Ovary (tissue), 9 donors: ENCODE data around the gene CD38. TPM values are rescaled to one million over a fixed set of nuclear protein-coding genes. Genes with fewer than 3 reads are reported as not detected.

ENCODE experiments used
- DNase-seq, 5 donors: peaks; one replicate each; pipeline ENCODE4 v3.0.0-alpha.2; 2019 to 2020
- H3K27ac ChIP-seq, 2 donors: fragments of 200-600 bp; one replicate each; pipeline versions ENCODE4 v1.5.1 to v1.8.0; 2019 to 2022
- H3K27me3 ChIP-seq: fragments of 200-600 bp; one replicate; pipeline ENCODE4 v1.8.0; 2022
- H3K36me3 ChIP-seq: fragments of 200-600 bp; sonication (generic); one replicate; pipeline ENCODE4 v1.5.1; 2019
- H3K4me1 ChIP-seq: one replicate; pipeline ENCODE4 v1.8.1; 2013; ENCODE audit warnings: mild to moderate bottlenecking, moderate library complexity; ENCODE audit not compliant: insufficient read depth
- H3K4me3 ChIP-seq: fragments of 200-600 bp; sonication (generic); one replicate; pipeline ENCODE4 v1.5.1; 2017
- H3K9me3 ChIP-seq, 2 donors: fragments of 200-600 bp in 1 of 2; sonication (generic) in 1 of 2; one replicate each; pipeline versions ENCODE4 v1.5.1 to v1.8.1; 2013 to 2019; ENCODE audit warnings: mild to moderate bottlenecking in 1 of 2, moderate library complexity in 1 of 2
- CTCF ChIP-seq, 3 donors: fragments of 450-650 bp in 2 of 3; fragments of 200-600 bp in 1 of 3; IDR thresholded peaks; one replicate each; pipeline versions ENCODE4 v1.5.1 to v1.8.0; 2016 to 2022; ENCODE audit warnings: antibody characterized with exemption in 3 of 3, mild to moderate bottlenecking in 1 of 3
- EP300 ChIP-seq: sonication (generic); formaldehyde crosslinking; IDR thresholded peaks from one replicate; pipeline ENCODE4 v1.6.1; 2017; ENCODE audit warnings: antibody characterized with exemption
- POLR2A ChIP-seq: fragments of 450-650 bp; IDR thresholded peaks from one replicate; pipeline ENCODE4 v1.6.1; 2017; ENCODE audit warnings: antibody characterized with exemption, mild to moderate bottlenecking, moderate library complexity
- WGBS, 3 donors: extraction: QIAGEN DNeasy Blood & Tissue Kit in 1 of 3; methylation state at CpG; one replicate each; pipeline versions ENCODE4 v1.1.5 to v1.1.7; 2013 to 2017; 5-methylcytosine and 5-hydroxymethylcytosine counted together
- intact Hi-C, 4 donors: fragments of 100-400 bp; cut with DNase I; formaldehyde crosslinking; loops; one replicate each; pipeline versions ENCODE4 v1.11.0 to v1.15.1; 2022 to 2023
- polyA plus RNA-seq, 2 donors: library from polyadenylated mRNA; stranded (reverse); fragments of 200-250 nt in 1 of 2; fragments of 350-450 nt in 1 of 2; fragmentation: Illumina TruSeq in 1 of 2; extraction: RNeasy Lipid Tissue Mini Kit (QIAGEN cat#74804) in 1 of 2; gene quantifications; one replicate each; pipeline ENCODE4 v1.2.3, GENCODE V29; 2013 to 2014
- total RNA-seq, 7 donors: library from RNA; depleted of rRNA in 2 of 7; stranded (reverse); fragments of >200 nt in 2 of 7; fragmentation: NEBNext Ultra II Directional in 3 of 7; extraction: Animal tissue kit (Norgen Biotek cat#: 25700) in 3 of 7; gene quantifications; one replicate each; pipeline versions ENCODE4 v1.1.0 to v1.2.4, GENCODE V29; 2016 to 2023
- donor health status: DM: no; HTN: no; CAD: no; lungs with moderate emphysema.
- donor health status: DM: no; HTN: no; CAD: no.
- donor health status: Bipolar disorder and iron deficiency.
- donor health status: DM: yes; HTN: yes; CAD: no.
- donor health status: DM: no; HTN: no; CAD: no.
- donor health status: DM: yes; HTN: yes; CAD: no.

CD38 gene
- total and polyA plus RNA-seq, 9 donors = 0.23 to 9.5 (median 0.97) TPM

- no peak overlapping the region for H3K4me3 ChIP-seq
- no peaks in the 10 kb centered on the region for H3K27me3 ChIP-seq
- H3K27ac ChIP-seq = no peak overlapping the region
- TF ChIP-seq CTCF (IDR thresholded peaks at IDR 0.05) = no peak
- no peak for TF ChIP-seq POLR2A
- H3K4me1 ChIP-seq = no peaks in the 10 kb centered on the region
- intact Hi-C loops = no loop called here
- no peaks in the 10 kb centered on the region for H3K36me3 ChIP-seq
- 87 to 92% (median 88%) methylated on average over 7 of the region's 7 CpGs for WGBS, 3 donors
- DNase-seq = no peak
- H3K9me3 ChIP-seq = no peaks in the 10 kb centered on the region
Observed at GRCh38 chr4:15885422-15885821, 107.3 kb downstream of the CD38 start.

- H3K4me3 ChIP-seq = no peak overlapping the region
- H3K27ac ChIP-seq = no peak overlapping the region
- 87 to 92% (median 89%) methylated on average over 9 of the region's 9 CpGs for WGBS, 3 donors
- intact Hi-C loops = no loop called here
- TF ChIP-seq EP300 (no peak), POLR2A (no peak), CTCF (IDR thresholded peaks at IDR 0.05) (no peak)
- H3K36me3 ChIP-seq = no peaks in the 10 kb centered on the region
- no peaks in the 10 kb centered on the region for H3K4me1 ChIP-seq
- no peaks in the 10 kb centered on the region for H3K27me3 ChIP-seq
- no peak for DNase-seq
- H3K9me3 ChIP-seq = no peaks in the 10 kb centered on the region
Observed at GRCh38 chr4:15888515-15888914, 110.4 kb downstream of the CD38 start.

GRCh38 chr4:15890246-15890829 lies 112.2 kb downstream of the CD38 start:
- Histone ChIP-seq H3K36me3 (no peaks in the 10 kb centered on the region), H3K4me3 (no peak overlapping the region), H3K4me1 (no peaks in the 10 kb centered on the region), H3K27ac (no peak overlapping the region), H3K27me3 (no peaks in the 10 kb centered on the region), H3K9me3 (no peaks in the 10 kb centered on the region)
- intact Hi-C loops = no loop called here
- DNase-seq = no peak
- 90 to 92% (median 92%) methylated on average over 4 of the region's 4 CpGs for WGBS, 3 donors
- TF ChIP-seq CTCF (IDR thresholded peaks at IDR 0.05) = no peak
- no peak for TF ChIP-seq POLR2A
- TF ChIP-seq EP300 = no peak

- Histone ChIP-seq H3K27ac (no peak overlapping the region), H3K9me3 (no peaks in the 10 kb centered on the region), H3K27me3 (no peaks in the 10 kb centered on the region), H3K4me1 (no peaks in the 10 kb centered on the region), H3K36me3 (no peaks in the 10 kb centered on the region), H3K4me3 (no peak overlapping the region)
- no peak for DNase-seq
- intact Hi-C loops = no loop called here
- 33 to 58% (median 44%) methylated on average over 4 of the region's 4 CpGs for WGBS, 3 donors
- TF ChIP-seq POLR2A (no peak), EP300 (no peak), CTCF (IDR thresholded peaks at IDR 0.05) (no peak)
Observed at GRCh38 chr4:15891312-15891711, 113.2 kb downstream of the CD38 start.
